NCI-H128 (cell line): Measurements from ENCODE around the gene CUBN.
"Not testable (repeated sequence)": the region's sequence is repeated elsewhere in the genome, so short reads cannot be mapped to it uniquely, and the experiment has no call there.

Experiments
- DNase-seq: peaks from one replicate; lab custom pipeline; 2025; ENCODE audit not compliant: unreplicated experiment; lab: John Stamatoyannopoulos, UW

Gene CUBN

DNA sequence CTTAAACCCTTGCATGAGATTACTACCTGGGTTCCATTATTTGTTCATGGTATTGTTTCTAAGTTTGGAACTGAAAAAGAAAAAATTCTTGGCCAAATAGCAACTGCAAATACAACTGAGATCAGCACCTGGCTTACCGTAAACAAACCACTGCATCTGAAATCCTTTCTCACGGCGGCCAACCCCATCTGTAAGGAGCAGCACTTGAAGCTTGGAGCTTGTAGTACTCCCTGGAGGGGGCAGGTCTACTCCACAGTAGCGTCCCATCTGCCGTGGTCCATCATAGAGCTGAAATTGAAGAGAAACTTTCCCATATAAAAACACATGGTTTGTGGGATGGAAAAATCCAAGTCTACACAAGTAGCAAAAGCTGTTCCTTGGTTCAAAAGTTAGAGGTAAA is 109.9 kb downstream of the CUBN start:
- no peak for DNase-seq

DNA sequence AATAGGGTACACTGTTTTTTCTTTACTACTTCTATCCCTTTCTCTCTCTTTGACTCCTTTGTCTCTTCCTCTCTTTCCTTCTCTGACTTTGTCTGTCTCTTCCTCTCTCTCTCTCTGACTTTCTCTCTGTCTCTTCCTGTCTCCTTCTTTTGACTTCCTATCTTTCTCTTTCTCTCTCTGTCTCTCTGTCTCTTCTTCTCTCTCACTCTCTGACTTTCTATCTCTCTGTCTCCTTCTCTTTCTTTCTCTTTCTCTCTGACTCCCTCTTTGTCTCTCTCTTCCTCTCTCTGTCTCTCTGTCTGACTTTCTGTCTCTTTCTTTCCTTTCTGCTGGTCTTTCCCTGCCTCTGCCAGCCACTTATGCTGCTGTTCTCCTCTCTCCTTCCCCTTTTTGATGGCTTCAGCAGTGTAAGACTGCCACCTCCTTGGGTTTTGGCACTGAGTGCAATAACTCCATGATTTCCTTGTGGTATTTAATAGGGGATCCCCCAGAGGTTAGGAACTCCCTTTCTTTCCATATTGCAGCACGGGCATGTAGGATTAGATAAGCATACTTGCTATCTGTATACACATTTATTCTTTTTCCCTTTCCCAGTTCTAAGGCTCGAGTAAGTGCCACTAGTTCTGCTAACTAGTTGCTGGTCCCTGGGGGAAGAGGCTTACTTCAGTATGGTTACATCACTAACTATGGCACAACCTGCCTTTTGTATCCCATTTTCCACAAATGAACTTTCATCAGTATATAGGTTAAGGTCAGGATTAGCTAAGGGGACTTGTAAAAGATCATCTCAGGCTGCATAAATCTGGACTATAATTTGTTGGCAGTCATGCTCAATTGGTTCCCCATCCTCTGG is 116.3 kb downstream of the CUBN start:
- not testable (repeated sequence) for DNase-seq

DNA sequence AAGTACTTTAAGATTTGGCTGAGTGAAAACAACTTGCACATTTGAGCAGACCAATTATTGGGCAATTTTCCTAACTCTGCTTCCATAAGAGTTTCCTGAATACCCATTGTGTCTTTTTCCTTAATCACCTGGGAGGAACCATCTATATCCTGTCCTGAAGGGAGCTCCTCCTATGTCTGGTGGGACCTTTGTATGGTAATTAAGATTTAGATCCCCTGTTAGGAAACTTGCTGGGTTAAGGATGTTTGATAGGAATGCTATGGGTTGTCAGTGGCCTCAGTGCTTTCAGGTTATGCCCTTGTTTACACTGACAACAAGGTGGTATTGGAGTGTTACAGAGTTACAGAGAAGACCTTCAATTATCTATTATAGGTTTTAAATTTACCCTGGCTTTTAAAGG is 116.9 kb downstream of the CUBN start:
- not testable (repeated sequence) for DNase-seq

DNA sequence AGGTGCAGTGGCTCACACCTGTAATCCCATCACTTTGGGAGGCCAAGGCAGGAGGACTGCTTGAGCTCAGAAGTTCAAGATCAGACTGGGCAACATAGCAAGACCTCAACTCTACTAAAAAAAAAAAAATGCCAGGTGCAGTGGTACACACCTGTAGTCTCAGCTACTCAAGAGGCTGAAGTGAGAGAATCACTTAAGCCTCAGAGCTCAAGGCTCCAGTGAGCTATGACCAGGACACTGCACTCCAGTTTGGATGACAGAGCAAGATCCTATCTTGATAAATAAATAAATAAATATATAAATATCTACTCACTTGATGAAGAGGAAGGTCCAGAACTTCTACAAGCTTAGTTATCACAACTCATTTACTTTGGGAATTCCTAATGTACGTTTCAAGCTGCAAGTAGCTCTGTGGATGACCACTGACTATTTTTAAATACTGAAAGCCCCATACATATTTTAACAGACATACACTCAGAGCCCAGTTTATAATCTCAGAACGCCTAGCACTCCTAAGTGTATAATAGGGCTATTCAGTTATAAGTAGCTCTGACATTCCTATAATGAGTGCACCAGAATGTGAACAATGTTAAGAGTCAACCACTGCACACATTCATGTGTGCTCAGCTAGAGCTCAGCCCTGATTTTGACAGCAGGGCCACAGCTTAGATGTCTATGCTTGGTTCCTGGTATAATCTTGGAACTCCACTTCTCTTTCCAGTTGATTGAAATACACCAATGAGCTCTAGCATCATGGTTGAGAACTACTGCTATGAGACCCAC is 119.1 kb downstream of the CUBN start:
- DNase-seq, result no peak

DNA sequence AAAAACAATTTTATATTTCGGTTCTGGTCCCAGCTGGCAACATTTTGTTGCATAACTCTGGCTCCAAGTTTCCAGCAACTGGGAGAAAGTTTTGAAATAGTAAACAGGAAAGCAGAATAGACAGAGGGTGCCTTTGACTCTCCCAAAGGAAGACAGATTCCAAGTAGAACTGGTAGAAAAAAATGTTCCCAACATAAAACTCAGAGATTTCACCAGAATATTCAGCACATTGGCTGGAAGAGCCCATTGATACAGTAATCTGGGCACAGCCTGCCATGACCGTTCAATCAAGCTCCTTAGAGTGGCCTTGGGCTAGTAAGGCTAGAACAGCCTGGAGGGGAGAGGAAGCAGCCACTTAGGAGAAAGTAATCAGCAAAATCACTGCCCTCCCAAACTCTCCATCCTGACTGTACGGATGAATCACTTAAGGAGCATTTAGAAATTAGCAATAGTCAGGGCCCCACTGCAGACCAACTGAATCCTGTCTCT is 120.4 kb downstream of the CUBN start:
- no peak for DNase-seq

DNA sequence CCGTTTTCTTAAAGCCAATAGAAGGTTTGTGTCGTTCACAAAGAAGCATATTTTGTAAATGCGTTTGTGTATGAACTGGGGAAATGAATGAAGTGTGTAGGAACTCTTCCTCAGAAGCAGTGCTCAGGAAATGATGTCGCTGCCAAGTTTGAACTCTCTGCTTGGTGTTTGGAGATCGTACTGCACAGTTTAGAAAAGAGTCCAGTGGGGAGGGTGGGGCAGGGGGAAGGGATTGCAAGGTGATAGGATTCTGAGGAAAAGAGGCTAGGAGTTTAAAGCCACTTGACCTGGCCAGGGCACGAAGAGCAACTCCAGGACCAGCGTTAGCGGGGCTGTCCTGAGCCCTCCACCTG is 122.2 kb downstream of the CUBN start:
- DNase-seq, result no peak

DNA sequence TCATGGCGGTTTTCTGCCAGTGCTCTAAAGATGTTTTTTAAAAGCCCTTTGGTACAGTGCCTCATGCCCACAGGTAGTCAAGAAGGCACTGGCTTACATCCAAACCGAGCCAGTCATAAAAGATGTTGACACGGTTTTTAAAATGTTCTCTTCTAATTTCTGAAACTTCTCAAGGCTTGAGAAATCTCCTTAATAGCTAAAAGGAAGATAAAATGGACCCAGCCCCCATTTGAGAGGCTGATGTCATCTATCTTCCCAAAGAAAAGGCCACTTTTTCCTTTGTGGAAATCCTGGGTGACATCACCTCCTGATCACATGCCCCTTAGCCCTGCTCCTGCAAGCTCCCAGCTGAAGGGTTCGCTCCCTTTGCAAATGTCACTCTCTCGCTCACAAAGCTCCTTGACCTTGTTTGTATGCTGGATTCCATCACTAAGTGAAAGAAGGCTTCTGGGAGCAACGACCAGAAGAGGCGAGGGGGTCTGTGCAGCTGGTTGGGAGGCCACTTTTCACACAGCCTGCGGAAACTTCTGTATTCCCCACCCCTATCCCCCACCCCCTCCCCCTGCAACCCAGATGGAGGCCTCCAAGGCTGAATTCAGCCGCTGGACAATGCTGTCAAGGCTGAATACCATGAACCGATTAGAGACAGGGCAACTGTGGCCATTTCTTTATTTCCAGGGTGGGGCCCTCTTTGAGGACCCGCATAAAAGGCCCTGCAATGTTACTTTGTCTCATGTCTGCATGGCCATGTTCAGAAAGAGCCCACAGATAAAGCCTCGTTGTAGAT is 122.8 kb downstream of the CUBN start:
- no peak for DNase-seq

DNA sequence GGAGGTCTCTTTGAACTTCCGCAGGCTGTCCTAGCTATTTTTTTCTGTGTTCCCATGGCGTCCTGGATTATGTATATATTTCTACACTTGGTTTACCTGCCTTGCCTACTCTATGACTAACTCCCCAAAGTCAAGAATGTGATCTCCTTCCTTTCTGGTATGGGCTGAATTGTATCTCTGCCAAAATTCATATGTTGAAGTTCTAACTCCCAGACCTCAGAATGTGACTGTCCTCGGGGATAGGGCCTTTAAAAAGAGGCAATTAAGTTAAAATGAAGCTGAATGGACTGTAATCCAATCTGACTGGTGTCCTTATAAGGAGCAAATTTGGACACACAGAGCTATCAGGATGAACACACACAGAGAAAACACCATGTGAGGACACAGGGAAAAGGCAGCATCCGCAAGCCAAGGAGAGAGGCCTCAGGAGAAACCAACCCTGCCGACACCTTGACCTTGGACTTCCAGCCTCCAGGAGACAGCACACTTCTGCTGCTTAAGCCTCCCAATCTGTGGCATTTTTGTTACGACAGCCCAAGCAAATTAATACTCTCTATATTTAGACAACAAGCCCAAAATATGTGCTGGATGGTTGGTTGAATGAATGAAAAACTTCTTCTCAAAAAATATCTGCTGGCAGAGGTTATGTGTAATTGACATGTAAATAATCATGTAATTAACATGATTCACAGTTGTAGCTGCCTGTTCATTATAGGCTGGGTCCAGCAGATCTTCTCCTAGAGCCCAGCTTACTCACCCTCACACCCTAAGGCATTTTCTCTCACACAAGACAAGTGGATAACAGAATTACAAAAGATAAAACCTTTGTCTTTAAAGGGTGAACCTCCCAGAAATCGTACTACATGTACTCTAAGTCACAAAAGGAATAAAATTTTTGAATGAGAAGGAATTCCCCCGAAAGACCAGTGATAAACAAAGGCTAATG is 123.7 kb downstream of the CUBN start:
- no peak for DNase-seq

DNA sequence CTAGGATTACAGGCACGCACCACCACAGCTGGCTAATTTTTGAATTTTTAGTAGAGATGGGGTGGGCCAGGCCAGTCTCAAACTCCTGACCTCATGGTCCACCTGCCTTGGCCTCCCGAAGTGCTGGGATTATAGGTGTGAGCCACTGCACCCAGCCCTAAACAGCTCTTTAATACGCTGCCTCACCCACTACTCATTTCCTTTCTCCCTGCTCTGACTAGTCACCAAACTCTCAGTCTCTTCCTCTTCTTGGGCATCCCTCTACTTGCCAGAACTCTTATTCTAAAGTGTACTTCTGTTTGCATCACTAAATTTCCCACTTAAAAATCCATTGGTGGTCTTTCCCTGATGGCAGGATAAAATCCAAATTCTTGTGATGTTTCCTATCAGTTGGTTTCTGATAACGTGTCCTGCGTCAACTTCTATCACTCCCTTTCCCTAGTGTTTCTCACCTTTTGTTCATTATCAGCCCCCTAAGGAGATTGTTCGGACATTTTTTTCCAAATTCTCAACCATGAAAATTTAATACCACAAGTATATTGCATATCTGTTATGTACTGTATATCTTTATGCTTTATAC is 124.7 kb downstream of the CUBN start:
- no peak for DNase-seq

DNA sequence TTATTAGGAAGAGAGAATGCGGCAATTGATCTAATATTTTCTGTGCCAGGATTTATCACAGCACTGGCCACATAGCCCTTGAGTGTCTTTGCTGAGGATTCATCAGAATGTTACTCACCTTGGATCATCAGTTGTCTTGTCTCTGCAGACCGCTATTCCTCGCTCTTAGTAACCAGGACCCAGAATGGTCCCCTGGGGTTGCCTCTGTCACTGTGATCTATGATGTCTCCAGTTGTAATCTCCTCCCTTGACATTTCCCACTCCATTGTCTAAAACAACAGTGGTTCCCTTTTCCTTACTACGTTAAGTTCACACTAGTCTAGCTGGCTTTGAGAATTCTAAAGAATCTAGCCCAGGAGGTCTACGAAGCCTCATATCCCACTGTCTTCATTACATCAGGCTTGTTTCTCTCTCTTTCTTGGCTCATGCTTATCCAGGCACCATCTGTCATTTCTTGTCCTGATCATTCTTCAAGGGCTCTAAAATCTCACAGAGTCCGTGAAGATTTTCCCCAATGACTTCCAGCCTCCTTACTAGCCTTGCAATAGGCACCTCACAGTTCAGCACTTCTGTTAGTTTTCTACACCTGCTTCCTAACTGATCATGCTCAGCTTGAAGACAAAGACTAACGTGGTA is 125.8 kb downstream of the CUBN start:
- DNase-seq, result no peak

DNA sequence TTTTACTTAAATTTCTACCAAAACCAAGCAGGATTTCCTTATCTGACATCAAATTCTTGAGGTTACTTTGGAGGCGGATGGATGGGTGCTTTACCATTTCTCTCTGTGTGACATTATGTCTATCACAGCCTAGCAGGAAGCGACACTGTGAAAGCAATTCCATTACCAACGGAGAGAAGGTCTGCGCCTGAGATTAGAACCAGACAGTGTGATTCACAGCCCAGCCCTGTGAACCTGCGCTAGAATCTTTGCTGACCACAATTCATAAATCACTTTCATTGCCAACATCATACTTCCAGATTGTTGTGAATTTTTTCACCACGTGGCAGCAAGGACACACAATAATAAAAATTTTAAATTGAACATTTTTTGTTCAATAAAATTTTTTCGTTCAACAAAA is 126.5 kb downstream of the CUBN start:
- DNase-seq, result no peak

DNA sequence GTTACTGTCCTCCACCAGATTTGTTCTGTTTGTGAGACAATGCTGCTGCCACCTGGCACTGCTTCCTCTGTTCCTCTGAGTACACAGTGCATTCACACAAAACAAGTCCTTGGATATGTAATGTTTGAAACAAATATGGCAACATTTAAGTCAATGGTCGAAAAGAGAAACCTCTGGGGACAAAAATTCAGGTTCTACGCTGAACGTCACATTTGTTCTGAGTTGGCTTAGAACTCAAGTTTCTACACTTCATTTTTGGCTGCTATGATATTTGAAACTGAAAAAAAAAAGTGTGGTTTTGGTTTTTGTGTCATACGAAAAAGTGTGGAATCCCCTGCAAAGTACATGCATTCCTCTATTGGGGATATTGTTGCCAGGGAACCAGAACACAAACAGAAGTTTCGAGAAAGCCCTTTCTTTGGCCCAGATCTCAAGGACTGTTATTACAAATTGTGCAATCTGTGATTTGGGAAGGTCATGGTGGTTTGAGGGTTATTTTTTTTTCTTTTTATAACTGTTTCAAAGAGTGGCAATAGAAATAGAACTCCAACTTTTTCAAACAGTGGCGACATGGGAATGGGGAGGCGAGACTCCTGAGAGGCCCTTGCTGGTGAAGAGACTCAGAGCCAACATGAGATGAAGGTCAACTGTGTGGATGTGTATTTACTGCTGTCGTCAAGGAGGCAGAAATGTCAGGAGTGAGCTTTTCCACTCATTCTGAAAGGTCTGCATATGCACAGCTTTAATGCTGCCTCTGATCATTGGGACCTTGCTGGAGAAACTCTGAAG is 127.5 kb downstream of the CUBN start:
- no peak for DNase-seq

DNA sequence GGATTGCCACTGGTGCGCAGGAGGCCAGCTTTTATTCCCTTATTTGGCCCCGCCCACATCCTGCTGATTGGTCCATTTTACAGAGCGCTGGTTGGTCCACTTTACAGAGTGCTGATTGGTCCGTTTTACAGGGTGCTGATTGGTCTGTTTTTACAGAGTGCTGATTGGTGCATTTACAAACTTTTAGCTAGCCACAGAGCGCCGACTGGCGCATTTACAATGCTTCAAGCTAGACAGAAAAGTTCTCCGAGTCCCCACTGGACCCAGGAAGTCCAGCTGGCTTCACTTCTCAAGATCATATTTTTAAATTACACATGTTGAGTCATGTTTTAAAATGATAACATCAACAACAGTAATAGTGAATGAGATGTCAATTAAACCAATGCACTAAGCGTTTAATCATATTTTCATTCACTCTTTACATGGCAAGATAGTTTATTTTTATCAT is 128.3 kb downstream of the CUBN start:
- no peak for DNase-seq

DNA sequence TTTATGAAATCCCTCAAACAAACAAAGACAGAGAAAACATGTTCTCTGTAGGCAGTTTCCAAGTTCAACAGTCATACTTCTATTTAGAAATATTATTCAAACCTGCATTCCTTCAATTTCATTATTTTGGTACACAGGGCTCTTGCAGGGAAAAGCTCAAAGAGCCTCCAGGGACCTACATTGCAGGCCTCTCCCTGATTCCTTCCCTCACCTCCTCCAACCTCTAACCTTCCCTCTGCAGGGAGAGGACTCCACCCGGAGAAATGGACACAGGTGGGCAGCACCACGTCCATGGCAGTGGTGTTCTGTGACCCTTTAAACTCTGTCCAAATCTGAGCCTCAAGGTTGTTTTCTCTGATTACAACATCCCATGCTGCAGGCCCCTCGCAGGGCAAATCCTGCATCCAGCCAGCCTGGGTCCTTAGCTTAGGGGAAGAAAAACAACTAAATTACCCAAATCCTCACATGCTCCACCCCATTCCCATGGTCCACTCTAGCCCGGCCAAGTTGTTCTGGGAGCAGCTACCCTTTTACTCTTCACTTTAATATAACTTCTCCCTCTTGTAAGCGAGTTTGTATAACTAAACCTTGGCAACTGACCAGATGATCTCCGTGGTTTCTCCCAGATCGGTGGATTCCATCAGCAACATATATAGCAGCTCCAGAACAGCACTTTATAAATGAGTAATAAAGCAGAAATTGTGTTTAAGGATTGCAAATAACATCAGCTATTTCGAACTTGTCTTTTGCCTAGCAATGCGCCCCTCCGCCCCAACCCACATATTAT is 129.8 kb downstream of the CUBN start:
- no peak for DNase-seq

DNA sequence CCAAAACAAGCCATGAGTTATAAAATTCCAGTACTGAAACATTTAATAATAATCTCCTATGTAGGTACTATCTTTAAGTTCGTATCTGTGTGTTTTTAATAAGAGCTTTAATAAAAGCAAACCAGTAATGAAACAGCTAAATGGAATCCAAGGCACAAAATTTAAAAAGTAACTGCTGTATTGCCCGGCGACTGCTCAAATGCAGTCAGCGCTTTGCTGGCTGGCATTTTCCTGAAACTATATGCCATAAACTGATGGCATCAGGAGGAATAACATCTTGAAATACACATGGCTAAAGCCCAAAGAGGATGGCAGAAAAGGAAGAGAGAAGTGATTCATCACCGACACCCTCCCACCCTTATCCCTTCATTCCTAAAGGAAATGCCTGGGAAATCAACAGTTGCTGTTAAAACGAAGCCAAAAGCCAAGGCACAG is 133.1 kb downstream of the CUBN start:
- DNase-seq, result no peak

DNA sequence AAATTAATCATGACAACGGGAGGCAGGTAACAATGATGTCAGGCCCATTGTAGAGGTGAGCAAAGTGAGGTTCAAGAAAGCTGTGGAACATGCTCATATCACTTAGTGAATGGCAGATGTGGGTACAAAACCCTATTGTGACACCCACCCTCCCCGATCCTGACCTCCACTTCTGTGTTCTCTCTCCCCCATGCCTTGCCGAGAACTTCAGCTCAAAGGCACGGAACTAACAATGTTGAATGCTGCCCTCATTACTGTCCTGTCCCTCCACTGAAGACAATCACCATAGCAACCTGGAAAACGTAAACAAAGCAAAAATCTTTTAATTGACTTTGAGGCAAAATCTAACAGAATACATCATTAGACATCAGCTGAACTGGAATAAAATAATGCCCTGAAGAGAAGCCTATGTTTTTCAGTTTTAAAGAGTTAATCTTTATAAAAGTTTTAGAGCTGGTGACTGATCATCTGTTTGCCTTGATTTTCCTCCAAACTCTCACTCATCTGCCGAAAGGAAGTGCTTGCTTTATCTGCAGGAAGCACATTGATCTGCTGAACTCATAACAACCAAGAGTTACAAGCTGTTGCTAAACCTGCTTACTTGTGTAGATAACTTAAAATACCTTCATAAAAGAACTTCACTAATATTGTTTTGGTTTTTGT is 133.6 kb downstream of the CUBN start:
- no peak for DNase-seq

DNA sequence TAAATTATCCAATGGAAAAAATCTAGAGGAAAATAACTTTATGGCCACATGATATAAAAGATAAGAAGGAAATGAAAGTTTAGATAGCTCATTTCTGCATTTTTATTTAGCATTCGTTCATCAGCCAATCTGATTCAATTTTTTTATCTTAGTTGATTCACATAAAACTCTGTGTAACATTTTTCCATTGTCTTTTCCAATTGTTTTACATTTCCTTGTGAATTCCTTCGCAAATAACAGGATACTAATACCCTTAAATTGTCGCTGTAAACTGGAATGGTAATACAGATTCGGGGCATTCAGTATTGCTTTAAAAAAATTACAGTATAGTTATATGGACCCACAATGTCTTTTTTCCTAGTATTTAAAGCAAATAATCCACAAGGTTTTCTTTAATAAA is 136.4 kb downstream of the CUBN start:
- DNase-seq, result no peak
